AML-193 (cell line): ENCODE data around the gene DNAL4.

Source experiments
- DNase-seq, 2 experiments: peaks; one replicate each; lab custom pipeline; 2025; lab: John Stamatoyannopoulos, UW

DNAL4 gene

GRCh38 chr22:38786631-38787030 lies 7.3 kb downstream of the DNAL4 start:
- no peak for DNase-seq

DNA sequence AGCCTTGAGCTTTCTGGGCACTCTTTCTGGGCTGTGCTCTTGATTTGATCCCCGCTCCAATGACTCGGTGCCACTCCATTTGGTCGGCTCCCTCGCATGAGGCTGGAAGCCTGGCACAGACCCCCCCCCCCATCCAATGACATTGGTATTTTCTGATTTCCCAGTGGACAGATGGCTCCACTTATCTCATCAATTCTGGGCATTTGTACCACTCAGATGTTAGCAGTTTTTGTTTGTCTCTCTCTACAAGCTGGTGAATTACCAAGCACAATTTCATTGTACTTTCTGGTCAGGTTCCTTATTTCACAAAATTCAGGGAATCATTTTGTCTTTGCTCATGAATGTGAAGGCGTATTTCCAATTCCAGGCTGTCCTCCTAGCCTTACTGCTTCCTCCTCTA lies 9.1 kb downstream of the DNAL4 start:
- no peak for DNase-seq

GRCh38 chr22:38784035-38784434 lies 9.9 kb downstream of the DNAL4 start:
- DNase-seq = no peak

GRCh38 chr22:38783095-38783615 lies 10.8 kb downstream of the DNAL4 start:
- DNase-seq = no peak

DNA sequence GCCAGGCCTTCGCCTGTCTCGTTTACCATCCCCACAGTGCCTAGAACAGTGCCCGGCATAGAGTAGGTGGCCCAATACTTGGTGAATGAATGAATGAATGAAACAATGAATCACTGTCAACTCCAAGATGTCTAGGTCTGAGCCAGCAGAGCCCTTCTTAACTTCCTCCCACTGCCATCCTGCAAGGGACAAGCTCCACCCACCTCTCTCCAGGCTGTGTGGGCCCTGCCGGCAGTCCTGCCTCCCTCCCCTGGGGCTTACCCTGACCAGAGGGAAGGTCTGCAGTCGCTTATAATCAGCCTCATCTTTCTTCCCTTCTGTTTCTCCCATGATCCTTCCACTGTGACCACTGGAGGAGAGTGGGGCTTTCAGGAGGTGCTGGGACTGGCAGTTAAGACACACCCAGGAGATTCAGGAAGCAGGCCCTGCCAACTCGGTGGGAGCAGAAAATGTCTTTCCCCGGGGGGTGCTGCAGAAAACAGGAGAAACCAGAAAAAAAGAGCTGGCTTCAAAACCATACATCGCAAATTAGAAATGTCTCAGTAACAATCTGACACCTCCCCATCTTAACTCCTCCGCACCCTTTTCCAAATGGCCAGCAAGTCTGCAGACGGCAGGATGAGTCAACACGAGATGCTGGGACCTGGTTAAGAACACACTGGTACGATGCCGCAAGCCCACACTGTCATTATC lies 11.4 kb downstream of the DNAL4 start:
- DNase-seq = no peak

DNA sequence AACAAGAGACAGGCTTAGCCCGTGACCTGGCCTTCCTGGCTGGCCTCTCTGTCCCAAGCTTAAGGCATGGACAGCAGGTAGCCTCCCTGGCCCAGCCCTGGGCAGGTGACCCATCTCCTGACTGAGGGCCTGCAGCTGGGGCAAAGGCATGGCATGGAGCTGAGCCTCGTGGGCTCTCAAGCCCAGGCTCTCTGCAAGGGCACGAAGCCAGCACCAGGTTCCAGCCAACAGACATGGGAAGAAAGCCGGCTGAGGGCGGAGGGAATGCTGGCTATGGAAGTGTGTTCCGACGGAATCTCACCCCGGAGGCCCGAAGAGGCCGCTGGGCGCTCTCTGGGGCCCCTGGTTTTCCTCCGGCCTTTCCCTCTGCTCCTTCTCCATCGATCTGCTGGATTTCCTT lies 12.9 kb downstream of the DNAL4 start:
- DNase-seq = no peak

- no peak for DNase-seq
Observed at GRCh38 chr22:38777087-38777671, 16.8 kb downstream of the DNAL4 start.

- DNase-seq = no peak
Observed at GRCh38 chr22:38776086-38776485, 17.9 kb downstream of the DNAL4 start.

- no peak for DNase-seq
Observed at GRCh38 chr22:38775656-38776055, 18.3 kb downstream of the DNAL4 start.

GRCh38 chr22:38774496-38775166 lies 19.3 kb downstream of the DNAL4 start:
- DNase-seq = no peak

- no peak for DNase-seq
Observed at GRCh38 chr22:38773363-38773946, 20.5 kb downstream of the DNAL4 start.

- no peak for DNase-seq
Observed at GRCh38 chr22:38772623-38772873, 21.4 kb downstream of the DNAL4 start.

- no peak for DNase-seq
Observed at GRCh38 chr22:38770257-38770949, 23.5 kb downstream of the DNAL4 start.

DNA sequence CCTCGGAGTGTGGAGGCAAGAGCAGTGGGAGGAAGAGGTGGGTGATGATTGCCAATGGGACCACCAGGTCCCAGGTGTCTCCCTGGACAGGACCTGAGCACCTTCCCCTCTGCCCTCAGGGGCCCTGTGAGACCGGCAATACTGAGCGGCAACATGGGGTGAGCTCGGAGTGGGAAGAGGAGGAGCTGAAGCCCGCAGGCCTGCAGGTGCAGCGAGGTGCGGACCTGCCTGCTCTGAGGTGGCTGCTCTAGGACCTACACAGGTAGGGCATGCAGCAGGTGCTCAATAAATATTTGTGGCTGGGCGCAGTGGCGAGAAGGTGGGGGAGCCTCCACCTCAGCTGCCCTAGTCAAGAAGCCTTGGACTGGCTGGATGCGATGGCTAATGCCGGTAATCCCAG lies 25.9 kb downstream of the DNAL4 start:
- no peak for DNase-seq

DNA sequence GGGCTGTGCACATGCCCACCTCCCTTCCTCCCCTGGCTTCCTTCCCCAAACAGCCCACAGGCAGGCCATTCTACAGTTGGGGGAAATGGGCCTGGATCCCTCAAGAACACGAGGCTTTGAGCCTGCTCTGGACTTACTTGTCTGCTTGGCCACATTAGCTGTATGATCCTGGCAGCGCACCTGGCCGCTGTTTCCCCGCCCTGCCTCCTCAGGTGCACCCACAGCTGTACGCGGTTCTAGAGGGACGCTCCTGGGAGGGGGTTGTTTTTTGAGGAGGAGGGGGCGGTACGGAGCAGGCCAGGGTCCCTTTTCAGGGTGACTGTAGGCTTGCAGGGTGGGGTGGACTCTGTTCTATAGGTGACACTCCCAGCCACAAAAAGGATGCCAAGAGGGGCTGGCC lies 26.6 kb downstream of the DNAL4 start:
- DNase-seq = no peak

DNA sequence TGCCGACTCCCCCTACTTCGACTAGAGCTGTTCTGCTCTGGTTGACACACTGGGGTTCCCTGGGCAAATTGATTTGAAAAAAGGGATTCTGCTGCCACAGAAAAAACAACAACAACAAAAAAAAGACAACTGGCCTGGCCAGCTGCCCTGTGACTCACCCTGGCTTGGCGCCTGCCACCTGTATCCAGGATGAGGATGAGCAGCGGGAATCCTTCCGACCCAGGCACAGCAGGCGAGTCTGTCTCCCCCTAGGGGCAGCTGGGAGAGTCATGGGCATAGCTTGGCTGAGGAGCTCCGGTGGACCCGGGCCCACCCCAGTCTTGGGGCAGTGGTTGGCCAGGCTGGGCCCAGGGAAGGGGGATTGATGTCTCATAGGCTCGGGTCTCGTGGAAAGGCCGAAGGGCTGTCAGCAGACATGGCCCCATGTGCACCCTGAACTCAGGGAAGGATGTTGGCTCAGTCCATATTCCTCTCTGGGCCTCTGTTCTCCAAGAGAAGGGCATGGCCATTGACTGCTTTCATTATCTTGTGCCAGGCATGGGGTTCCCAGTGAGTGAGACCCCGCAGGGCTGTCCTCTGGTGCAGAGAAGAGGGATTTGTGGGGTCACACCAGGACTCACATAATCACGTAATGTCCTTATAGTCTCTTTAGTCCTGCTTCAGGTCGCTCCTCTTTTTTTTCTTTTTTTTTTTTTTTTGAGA lies 27.7 kb downstream of the DNAL4 start:
- peak; percentile 17 to 33 for DNase-seq

DNA sequence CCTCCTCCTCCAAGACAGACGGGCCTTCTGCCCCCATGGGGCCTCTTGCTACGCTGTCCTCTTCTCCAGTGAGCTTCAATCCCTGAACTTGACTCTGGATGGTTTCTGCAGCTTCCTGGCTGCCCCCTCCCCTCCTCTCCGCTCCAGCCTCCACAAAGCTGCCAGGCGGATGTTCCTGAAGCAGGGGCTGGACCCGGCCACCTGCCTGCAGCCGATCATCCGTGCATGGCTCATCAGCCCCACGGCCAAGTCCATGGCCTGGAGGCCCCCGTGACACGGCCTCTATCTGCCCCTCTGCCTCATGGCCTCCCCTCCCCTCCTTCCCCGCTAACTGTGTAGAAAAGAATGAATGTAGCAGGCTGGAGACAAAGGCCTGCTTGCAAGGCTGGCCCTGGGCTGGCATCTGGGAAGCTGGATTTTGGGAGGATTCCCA lies 31.4 kb downstream of the DNAL4 start:
- no peak for DNase-seq

GRCh38 chr22:38761202-38762162 lies 32.5 kb downstream of the DNAL4 start:
- DNase-seq = no peak

GRCh38 chr22:38760477-38761201 lies 33.3 kb downstream of the DNAL4 start:
- DNase-seq = no peak

- DNase-seq = no peak
Observed at GRCh38 chr22:38759005-38759404, 34.9 kb downstream of the DNAL4 start.
